ENCODE data around the gene NOS2. TPM values are rescaled to one million over a fixed set of nuclear protein-coding genes. Genes with fewer than 3 reads are reported as not detected.
A peak's percentile ranks its signal among the peaks of the same experiment; 100 is the strongest.
"Not testable (repeated sequence)": the region's sequence is repeated elsewhere in the genome, so short reads cannot be mapped to it uniquely, and the experiment has no call there.

Gene NOS2
- total RNA-seq, 2 donors from 2014 or later = 0.07 TPM; not detected in 1

- not testable (repeated sequence) for H3K9me3 ChIP-seq (ENCODE audit: control insufficient read depth, low read length, poor library complexity, severe bottlenecking); H3K4me3 Mint-ChIP-seq; H3K36me3 Mint-ChIP-seq (ENCODE audit: low read depth); H3K4me1 Mint-ChIP-seq; H3K27me3 Mint-ChIP-seq; DNase-seq
- H3K27ac Mint-ChIP-seq = peak overlapping the region; percentile 8
- peak; percentile 71 for ATAC-seq
Measured at GRCh38 chr17:27752831-27753619, 47.3 kb downstream of the NOS2 start.

DNA sequence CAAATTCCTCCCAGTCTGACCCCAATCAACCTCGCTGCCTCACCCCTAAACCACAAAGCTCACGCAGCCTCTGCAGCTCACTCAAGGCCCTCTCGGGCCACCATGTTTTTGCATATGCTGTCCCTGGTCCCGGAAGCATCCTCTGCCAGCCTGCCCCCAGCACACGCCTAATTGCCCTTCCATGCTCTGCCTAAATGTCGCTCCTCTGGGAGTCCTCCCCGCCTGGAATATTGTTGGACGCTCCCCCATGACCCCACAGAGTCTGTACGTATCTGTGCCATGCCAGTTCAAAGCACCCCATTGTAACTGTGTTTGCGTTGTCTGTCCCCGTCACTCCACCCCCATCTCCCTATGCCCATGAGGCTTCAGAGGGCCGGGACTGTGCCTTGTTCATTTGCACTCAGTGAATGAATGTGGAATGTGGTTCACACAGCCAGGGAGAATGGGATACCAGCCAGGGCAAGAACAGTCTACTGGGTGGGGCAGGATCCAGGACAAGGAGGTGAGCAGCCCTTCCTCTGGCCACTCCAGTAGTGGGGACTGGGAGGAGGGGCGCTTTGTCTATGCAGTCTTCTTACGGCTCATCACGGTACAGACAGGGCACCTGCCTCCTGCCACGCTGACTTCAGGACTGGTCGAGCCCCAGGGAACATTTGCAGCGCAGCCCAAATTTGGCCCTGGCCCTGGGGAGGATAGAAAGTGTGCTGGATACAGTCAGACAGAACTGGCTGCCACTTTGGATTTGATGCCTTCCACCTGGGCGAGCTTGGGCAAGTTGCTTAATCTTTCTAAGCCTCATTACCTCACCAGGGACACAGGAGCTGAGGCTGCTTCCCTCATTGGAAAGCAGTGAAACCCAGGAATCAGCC lies 48.5 kb downstream of the NOS2 start:
- DNase-seq (no peak), ATAC-seq (no peak)
- no peaks in the 10 kb centered on the region for H3K9me3 ChIP-seq (ENCODE audit: control insufficient read depth, low read length, poor library complexity, severe bottlenecking)
- Mint-ChIP-seq H3K4me1 (no peaks in the 10 kb centered on the region), H3K4me3 (no peak overlapping the region), H3K27me3 (no peaks in the 10 kb centered on the region), H3K36me3 (ENCODE audit: low read depth) (no peaks in the 10 kb centered on the region), H3K27ac (no peak overlapping the region)

GRCh38 chr17:27751166-27751565 lies 49.2 kb downstream of the NOS2 start:
- Mint-ChIP-seq H3K4me3 (no peak overlapping the region), H3K27ac (no peak overlapping the region), H3K4me1 (no peaks in the 10 kb centered on the region), H3K36me3 (ENCODE audit: low read depth) (no peaks in the 10 kb centered on the region), H3K27me3 (no peaks in the 10 kb centered on the region)
- ATAC-seq (no peak), DNase-seq (no peak)
- no peaks in the 10 kb centered on the region for H3K9me3 ChIP-seq (ENCODE audit: control insufficient read depth, low read length, poor library complexity, severe bottlenecking)

- H3K27me3 Mint-ChIP-seq; H3K4me1 Mint-ChIP-seq; H3K4me3 Mint-ChIP-seq; H3K27ac Mint-ChIP-seq; ATAC-seq; H3K9me3 ChIP-seq (ENCODE audit: control insufficient read depth, low read length, poor library complexity, severe bottlenecking); H3K36me3 Mint-ChIP-seq (ENCODE audit: low read depth); DNase-seq: not testable (repeated sequence)
Measured at GRCh38 chr17:27749562-27750150, 50.7 kb downstream of the NOS2 start.

- ATAC-seq (no peak), DNase-seq (no peak)
- H3K36me3 Mint-ChIP-seq (ENCODE audit: low read depth) = no peaks in the 10 kb centered on the region
- no peak overlapping the region for H3K27ac Mint-ChIP-seq
- H3K4me1 Mint-ChIP-seq = no peaks in the 10 kb centered on the region
- H3K27me3 Mint-ChIP-seq = no peaks in the 10 kb centered on the region
- no peaks in the 10 kb centered on the region for H3K9me3 ChIP-seq (ENCODE audit: control insufficient read depth, low read length, poor library complexity, severe bottlenecking)
- no peak overlapping the region for H3K4me3 Mint-ChIP-seq
Measured at GRCh38 chr17:27748360-27748825, 51.9 kb downstream of the NOS2 start.

DNA sequence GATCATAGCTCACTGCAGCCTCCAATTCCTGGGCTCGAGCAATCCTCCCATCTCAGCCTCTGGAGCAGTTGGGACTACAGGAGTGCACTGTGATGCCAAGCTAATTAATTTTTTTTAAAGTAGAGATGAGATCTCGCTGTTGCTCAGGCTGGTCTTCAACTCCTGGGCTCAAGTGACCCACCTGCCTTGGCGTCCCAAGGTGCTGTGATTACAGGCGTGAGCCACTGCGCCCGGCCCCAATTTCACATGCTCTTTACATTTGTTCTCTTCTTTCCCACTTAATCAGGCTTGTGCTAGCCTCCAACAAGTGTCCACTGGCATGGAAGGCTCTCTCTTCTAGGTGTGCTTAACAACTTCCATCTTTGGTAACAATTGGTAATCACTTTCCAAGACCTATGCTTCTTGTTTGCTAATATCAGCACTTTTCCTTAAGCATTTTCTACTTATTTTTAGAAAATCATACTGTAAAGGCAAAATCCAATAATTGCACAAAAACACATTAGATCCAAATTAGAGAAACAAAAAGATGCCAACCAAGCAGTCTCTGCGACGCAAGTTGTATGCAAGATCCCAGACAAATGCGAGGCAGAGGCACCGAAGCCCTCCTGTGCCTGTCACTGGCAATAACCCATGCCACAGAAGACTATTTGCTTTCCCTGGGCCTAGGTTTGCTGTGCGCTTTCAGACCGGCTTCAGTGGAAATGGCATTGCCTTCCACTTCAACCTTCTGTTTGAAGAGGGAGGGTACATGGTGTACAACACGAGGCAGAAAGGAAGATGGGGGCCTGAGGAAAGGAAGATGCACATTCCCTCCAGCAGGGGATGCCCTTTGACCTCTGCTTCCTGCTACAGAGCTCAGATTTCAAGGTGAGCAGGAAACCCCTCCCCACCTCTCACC lies 52.6 kb downstream of the NOS2 start:
- H3K4me3 Mint-ChIP-seq = no peak overlapping the region
- no peaks in the 10 kb centered on the region for H3K9me3 ChIP-seq (ENCODE audit: control insufficient read depth, low read length, poor library complexity, severe bottlenecking)
- no peaks in the 10 kb centered on the region for H3K4me1 Mint-ChIP-seq
- ATAC-seq (no peak), DNase-seq (no peak)
- no peaks in the 10 kb centered on the region for H3K27me3 Mint-ChIP-seq
- H3K36me3 Mint-ChIP-seq (ENCODE audit: low read depth) = no peaks in the 10 kb centered on the region
- no peak overlapping the region for H3K27ac Mint-ChIP-seq

- H3K9me3 ChIP-seq (ENCODE audit: control insufficient read depth, low read length, poor library complexity, severe bottlenecking) = no peaks in the 10 kb centered on the region
- Mint-ChIP-seq H3K4me1 (no peaks in the 10 kb centered on the region), H3K4me3 (no peak overlapping the region), H3K36me3 (ENCODE audit: low read depth) (no peaks in the 10 kb centered on the region), H3K27ac (no peak overlapping the region), H3K27me3 (no peaks in the 10 kb centered on the region)
- DNase-seq (no peak), ATAC-seq (no peak)
Measured at GRCh38 chr17:27746881-27747280, 53.4 kb downstream of the NOS2 start.

DNA sequence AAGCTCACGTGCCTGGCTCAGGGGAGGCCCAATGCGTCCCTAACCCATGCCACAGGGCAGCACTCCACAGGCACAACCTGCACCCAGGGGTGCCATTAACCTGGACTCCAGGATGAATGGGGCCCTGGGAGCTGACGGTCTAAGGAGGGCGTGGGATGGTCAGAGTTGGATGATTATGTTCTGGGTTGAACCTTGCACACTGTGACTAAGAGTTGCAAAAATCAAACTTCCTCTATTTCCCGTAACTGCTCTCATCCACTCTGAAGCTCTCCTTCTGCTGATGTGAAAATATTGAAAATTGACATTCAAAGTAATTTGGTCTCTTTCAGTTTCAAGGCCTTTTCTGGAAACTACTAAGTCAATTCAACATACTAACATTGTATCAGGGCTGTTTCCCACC lies 54.0 kb downstream of the NOS2 start:
- not testable (repeated sequence) for H3K9me3 ChIP-seq (ENCODE audit: control insufficient read depth, low read length, poor library complexity, severe bottlenecking); H3K4me3 Mint-ChIP-seq; DNase-seq; H3K36me3 Mint-ChIP-seq (ENCODE audit: low read depth); H3K27ac Mint-ChIP-seq; H3K27me3 Mint-ChIP-seq; H3K4me1 Mint-ChIP-seq; ATAC-seq

- not testable (repeated sequence) for DNase-seq; H3K4me3 Mint-ChIP-seq; H3K27ac Mint-ChIP-seq; H3K4me1 Mint-ChIP-seq; ATAC-seq; H3K27me3 Mint-ChIP-seq; H3K36me3 Mint-ChIP-seq (ENCODE audit: low read depth); H3K9me3 ChIP-seq (ENCODE audit: control insufficient read depth, low read length, poor library complexity, severe bottlenecking)
Measured at GRCh38 chr17:27745207-27745830, 55.0 kb downstream of the NOS2 start.

GRCh38 chr17:27743281-27743885 lies 56.9 kb downstream of the NOS2 start:
- H3K36me3 Mint-ChIP-seq (ENCODE audit: low read depth) = no peaks in the 10 kb centered on the region
- no peak for ATAC-seq
- peaks cover 4% of the 10 kb centered on the region for H3K27me3 Mint-ChIP-seq
- DNase-seq = no peak
- H3K4me1 Mint-ChIP-seq = no peaks in the 10 kb centered on the region
- no peaks in the 10 kb centered on the region for H3K9me3 ChIP-seq (ENCODE audit: control insufficient read depth, low read length, poor library complexity, severe bottlenecking)
- H3K4me3 Mint-ChIP-seq = no peak overlapping the region
- H3K27ac Mint-ChIP-seq = no peak overlapping the region

GRCh38 chr17:27741971-27742575 lies 58.3 kb downstream of the NOS2 start:
- no peak overlapping the region for H3K4me3 Mint-ChIP-seq
- H3K36me3 Mint-ChIP-seq (ENCODE audit: low read depth) = no peaks in the 10 kb centered on the region
- no peaks in the 10 kb centered on the region for H3K4me1 Mint-ChIP-seq
- H3K27ac Mint-ChIP-seq = no peak overlapping the region
- peaks cover 12% of the 10 kb centered on the region for H3K27me3 Mint-ChIP-seq
- no peaks in the 10 kb centered on the region for H3K9me3 ChIP-seq (ENCODE audit: control insufficient read depth, low read length, poor library complexity, severe bottlenecking)
- ATAC-seq = no peak
- DNase-seq = no peak

Measured in T-helper 17 cell (primary cell).